ENCODE measurements around the gene ECPAS.
"Not testable (repeated sequence)": the region's sequence is repeated elsewhere in the genome, so short reads cannot be mapped to it uniquely, and the experiment has no call there.

ECPAS gene

GRCh38 chr9:111450124-111450523 lies 34.1 kb downstream of the ECPAS start:
- Histone ChIP-seq H3K36me3 (ENCODE audit: control insufficient read depth, insufficient read depth, low read length) (no peaks in the 10 kb centered on the region), H3K27me3 (ENCODE audit: control insufficient read depth, insufficient read depth, low read length) (no peaks in the 10 kb centered on the region), H3K4me1 (no peaks in the 10 kb centered on the region), H3K79me2 (no peaks in the 10 kb centered on the region), H3K9ac (no peak overlapping the region), H3K27ac (no peak overlapping the region), H3K4me2 (ENCODE audit: low read length) (no peak overlapping the region), H3K9me3 (ENCODE audit: control insufficient read depth, low read length) (no peaks in the 10 kb centered on the region), H2AFZ (no peak overlapping the region), H3K4me3 (ENCODE audit: low read depth, low read length) (no peak overlapping the region)
- TF ChIP-seq CTCF (IDR thresholded peaks at IDR 0.05): no peak

GRCh38 chr9:111449705-111450104 lies 34.5 kb downstream of the ECPAS start:
- Histone ChIP-seq H3K36me3 (ENCODE audit: control insufficient read depth, insufficient read depth, low read length) (no peaks in the 10 kb centered on the region), H3K27ac (no peak overlapping the region)
- TF ChIP-seq CTCF (IDR thresholded peaks at IDR 0.05): no peak

GRCh38 chr9:111445799-111446198 lies 38.4 kb downstream of the ECPAS start:
- H3K9me3 ChIP-seq (ENCODE audit: control insufficient read depth, low read length); H3K9ac ChIP-seq; H3K36me3 ChIP-seq (ENCODE audit: control insufficient read depth, insufficient read depth, low read length); H3K79me2 ChIP-seq; H3K4me1 ChIP-seq; H3K27me3 ChIP-seq (ENCODE audit: control insufficient read depth, insufficient read depth, low read length); H2AFZ ChIP-seq; H3K4me3 ChIP-seq (ENCODE audit: low read depth, low read length); H3K27ac ChIP-seq; H3K4me2 ChIP-seq (ENCODE audit: low read length): not testable (repeated sequence)

More at GRCh38 chr9:111449705-111450104, 34.5 kb downstream of the ECPAS start:
- Histone ChIP-seq H3K27me3 (ENCODE audit: control insufficient read depth, insufficient read depth, low read length) (no peaks in the 10 kb centered on the region), H3K4me3 (ENCODE audit: low read depth, low read length) (no peak overlapping the region), H3K9me3 (ENCODE audit: control insufficient read depth, low read length) (no peaks in the 10 kb centered on the region), H2AFZ (no peak overlapping the region), H3K4me2 (ENCODE audit: low read length) (no peak overlapping the region), H3K4me1 (no peaks in the 10 kb centered on the region), H3K9ac (no peak overlapping the region), H3K79me2 (no peaks in the 10 kb centered on the region)

- Histone ChIP-seq H3K27ac (no peak overlapping the region), H3K79me2 (no peaks in the 10 kb centered on the region), H3K4me2 (ENCODE audit: low read length) (no peak overlapping the region), H3K36me3 (ENCODE audit: control insufficient read depth, insufficient read depth, low read length) (no peaks in the 10 kb centered on the region), H3K9ac (no peak overlapping the region), H3K27me3 (ENCODE audit: control insufficient read depth, insufficient read depth, low read length) (no peaks in the 10 kb centered on the region), H3K4me1 (no peaks in the 10 kb centered on the region), H3K9me3 (ENCODE audit: control insufficient read depth, low read length) (no peaks in the 10 kb centered on the region), H3K4me3 (ENCODE audit: low read depth, low read length) (no peak overlapping the region), H2AFZ (no peak overlapping the region)
- no peak for TF ChIP-seq CTCF (IDR thresholded peaks at IDR 0.05)
Measured at GRCh38 chr9:111443454-111443853, 40.7 kb downstream of the ECPAS start.

GRCh38 chr9:111442360-111443027 lies 41.7 kb downstream of the ECPAS start:
- Histone ChIP-seq H3K9ac (no peak overlapping the region), H3K36me3 (ENCODE audit: control insufficient read depth, insufficient read depth, low read length) (no peaks in the 10 kb centered on the region), H3K27me3 (ENCODE audit: control insufficient read depth, insufficient read depth, low read length) (no peaks in the 10 kb centered on the region), H3K4me2 (ENCODE audit: low read length) (no peak overlapping the region), H3K4me3 (ENCODE audit: low read depth, low read length) (no peak overlapping the region), H2AFZ (no peak overlapping the region), H3K79me2 (no peaks in the 10 kb centered on the region), H3K4me1 (no peaks in the 10 kb centered on the region), H3K27ac (no peak overlapping the region), H3K9me3 (ENCODE audit: control insufficient read depth, low read length) (no peaks in the 10 kb centered on the region)
- TF ChIP-seq CTCF (IDR thresholded peaks at IDR 0.05): no peak

All from parathyroid adenoma (tissue), 2 donors.